Gastroesophageal sphincter (tissue), 3 donors: ENCODE data around the gene CELF2.

Source experiments
- POLR2A ChIP-seq, 2 donors: fragments of 450-650 bp; IDR thresholded peaks; one replicate each; pipeline ENCODE4 v1.6.1; 2017; ENCODE audit warnings: antibody characterized with exemption in 2 of 2, mild to moderate bottlenecking in 2 of 2, moderate library complexity in 1 of 2
- TF ChIP-seq, protein P1 (sequence below), 4 experiments: fragments of 200-600 bp in 2 of 4; fragments of 450-650 bp in 2 of 4; sonication (generic) in 1 of 4; IDR thresholded peaks; one replicate each; pipeline ENCODE4 v1.5.1; 2017 to 2019; ENCODE audit warnings: antibody characterized with exemption in 4 of 4, mild to moderate bottlenecking in 2 of 4, moderate library complexity in 2 of 4

DNA sequence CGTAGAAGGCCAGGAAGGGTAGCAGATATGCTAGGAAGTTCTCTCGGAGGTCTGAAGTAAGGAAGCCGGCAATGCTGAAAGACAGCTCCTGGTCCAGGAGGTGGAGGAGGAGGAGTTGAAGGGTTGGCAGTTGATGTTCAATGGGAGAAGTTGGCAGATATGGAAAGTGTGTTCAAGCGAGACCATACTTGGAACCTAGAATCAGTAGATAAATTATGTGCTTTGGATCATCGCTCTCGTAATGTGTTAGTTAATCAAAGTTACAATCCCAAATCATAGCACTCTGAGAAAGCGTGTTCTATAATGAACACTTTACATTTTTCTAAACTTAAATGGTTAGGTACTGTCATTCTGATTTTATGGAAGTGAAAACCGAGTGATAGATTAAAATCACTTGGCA is 152.9 kb downstream of the CELF2 start:
- TF ChIP-seq, protein P1, sequence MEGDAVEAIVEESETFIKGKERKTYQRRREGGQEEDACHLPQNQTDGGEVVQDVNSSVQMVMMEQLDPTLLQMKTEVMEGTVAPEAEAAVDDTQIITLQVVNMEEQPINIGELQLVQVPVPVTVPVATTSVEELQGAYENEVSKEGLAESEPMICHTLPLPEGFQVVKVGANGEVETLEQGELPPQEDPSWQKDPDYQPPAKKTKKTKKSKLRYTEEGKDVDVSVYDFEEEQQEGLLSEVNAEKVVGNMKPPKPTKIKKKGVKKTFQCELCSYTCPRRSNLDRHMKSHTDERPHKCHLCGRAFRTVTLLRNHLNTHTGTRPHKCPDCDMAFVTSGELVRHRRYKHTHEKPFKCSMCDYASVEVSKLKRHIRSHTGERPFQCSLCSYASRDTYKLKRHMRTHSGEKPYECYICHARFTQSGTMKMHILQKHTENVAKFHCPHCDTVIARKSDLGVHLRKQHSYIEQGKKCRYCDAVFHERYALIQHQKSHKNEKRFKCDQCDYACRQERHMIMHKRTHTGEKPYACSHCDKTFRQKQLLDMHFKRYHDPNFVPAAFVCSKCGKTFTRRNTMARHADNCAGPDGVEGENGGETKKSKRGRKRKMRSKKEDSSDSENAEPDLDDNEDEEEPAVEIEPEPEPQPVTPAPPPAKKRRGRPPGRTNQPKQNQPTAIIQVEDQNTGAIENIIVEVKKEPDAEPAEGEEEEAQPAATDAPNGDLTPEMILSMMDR (IDR thresholded peaks at IDR 0.05) = no peak
- TF ChIP-seq POLR2A (IDR thresholded peaks at IDR 0.05) = no peak
